GM19025 (cell line): Measurements from ENCODE around the gene HAUS1.
"Not testable (repeated sequence)": the region's sequence is repeated elsewhere in the genome, so short reads cannot be mapped to it uniquely, and the experiment has no call there.

Experiments
- ATAC-seq: cut with Tn5 transposase; IDR thresholded peaks from one replicate; pipeline ENCODE4 v1.9.1; 2021; ENCODE audit warnings: mild to moderate bottlenecking, low read depth, moderate library complexity; ENCODE audit not compliant: unreplicated experiment

Gene HAUS1

GRCh38 chr18:46155641-46156051, 51.5 kb downstream of the HAUS1 start:
- ATAC-seq = no peak

DNA sequence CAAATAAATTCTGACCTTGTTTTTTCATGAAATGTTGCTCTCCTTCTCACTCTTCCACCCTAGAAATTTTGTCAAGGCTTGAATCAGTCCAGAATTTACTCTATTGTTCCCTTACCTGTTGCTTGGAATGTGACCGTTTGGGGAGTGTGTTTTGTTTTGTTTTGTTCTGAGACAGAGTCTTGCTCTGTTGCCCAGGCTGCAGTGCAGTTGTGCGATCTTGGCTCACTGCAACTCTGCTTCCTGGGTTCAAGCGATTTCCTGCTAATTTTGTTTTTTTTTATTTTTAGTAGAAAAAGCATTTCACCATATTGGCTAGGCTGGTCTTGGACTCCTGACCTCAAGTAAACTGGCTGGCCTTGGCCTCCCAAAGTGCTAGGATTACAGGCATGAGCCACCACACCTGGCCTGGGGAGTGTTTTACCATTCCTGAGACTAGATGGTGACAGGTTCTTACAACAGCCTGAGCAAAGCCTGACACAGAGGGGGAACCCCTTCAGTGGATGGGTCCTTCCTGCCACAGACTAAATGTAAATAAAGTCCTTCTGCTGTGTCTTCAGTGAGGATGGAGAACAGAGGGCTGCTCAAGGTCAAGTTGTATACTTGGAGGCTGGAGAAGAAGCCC, 52.0 kb downstream of the HAUS1 start:
- no peak for ATAC-seq

DNA sequence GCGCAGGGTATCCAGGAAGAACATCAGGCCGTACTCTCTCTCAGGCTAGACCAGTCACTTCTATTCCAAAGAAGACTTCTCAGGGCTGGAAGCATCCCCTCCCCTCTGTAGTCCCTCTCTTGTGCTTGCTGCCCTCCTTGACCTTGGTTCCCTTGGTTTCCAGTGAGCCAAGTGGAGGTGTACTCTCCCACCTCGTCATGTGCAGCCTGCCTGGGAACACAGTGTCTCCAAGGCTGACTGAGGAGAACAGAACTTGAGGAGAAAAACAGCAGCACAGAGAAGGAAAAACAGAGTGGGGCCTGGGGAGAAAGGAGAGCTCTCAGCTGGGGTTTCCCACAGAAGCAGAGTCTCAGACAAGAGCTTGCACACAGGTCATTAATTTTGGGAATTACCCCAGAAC, 52.7 kb downstream of the HAUS1 start:
- no peak for ATAC-seq

GRCh38 chr18:46158499-46158898, 54.3 kb downstream of the HAUS1 start:
- no peak for ATAC-seq

GRCh38 chr18:46160050-46160798, 56.0 kb downstream of the HAUS1 start:
- ATAC-seq = no peak

DNA sequence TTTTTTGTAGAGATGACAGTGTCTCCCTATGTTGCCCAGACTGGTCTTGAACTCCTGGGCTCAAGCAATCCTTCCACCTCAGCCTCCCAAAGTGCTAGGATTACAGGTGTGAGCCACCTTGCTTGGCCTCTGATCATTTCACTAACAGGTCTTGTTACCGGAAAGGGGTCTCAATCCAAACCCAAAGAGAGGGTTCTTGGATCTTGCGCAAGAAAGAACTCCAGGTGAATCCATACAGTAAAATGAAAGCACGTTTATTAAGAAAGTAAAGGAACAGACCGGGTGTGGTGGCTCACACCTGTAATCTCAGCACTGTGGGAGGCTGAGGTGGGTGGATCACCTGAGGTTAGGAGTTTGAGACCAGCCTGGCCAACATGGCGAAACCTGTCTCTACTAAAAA, 56.7 kb downstream of the HAUS1 start:
- not testable (repeated sequence) for ATAC-seq

DNA sequence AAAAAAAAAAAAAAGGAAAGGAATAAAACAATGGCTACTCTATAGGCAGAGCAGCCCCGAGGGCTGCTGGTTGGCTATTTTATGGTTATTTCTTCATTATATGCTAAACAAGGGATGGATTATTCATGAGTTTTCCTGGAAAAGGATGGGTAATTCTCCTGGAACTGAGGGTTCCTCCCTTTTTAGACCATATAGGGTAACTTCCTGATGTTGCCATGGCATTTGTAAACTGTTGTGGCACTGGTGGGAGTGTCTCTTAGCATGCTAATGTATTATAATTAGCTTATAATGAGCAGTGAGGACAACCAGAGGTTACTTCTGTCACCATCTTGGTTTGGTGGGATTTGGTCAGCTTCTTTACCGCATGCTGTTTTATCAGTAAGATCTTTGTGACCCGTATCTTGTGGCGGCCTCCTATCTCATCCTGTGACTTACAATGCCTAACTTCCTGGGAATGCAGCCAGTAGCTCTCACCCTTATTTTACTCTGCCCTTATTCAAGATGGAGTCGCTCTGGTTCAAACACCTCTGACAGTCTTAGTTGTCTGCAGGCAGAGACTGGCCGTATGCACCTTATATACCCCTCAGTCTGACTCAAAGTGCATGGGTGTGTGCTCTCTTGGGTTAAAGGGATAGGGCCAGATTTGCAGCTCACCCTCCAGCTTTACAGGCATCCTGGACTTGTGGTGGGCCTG, 57.7 kb downstream of the HAUS1 start:
- ATAC-seq = no peak

GRCh38 chr18:46163091-46163490, 58.9 kb downstream of the HAUS1 start:
- ATAC-seq = no peak

- no peak for ATAC-seq
Observed at GRCh38 chr18:46163941-46164499, 59.8 kb downstream of the HAUS1 start.

GRCh38 chr18:46164502-46164901, 60.3 kb downstream of the HAUS1 start:
- not testable (repeated sequence) for ATAC-seq

DNA sequence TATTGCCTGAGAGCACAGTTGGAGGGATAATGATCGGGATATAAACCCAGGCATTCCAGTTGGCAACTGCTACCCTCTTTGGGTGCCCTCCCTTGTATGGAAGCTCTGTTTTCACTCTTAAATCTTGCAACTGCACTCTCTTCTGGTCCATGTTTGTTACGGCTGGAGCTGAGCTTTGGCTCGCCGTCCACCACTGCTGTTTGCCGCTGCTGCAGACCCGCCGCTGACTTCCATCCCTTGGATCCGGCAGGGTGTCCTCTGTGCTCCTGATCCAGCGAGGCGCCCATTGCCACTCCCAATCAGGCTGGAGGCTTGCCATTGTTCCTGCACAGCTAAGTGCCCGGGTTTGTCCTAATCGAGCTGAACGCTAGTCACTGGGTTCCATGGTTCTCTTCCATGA, 60.7 kb downstream of the HAUS1 start:
- no peak for ATAC-seq

DNA sequence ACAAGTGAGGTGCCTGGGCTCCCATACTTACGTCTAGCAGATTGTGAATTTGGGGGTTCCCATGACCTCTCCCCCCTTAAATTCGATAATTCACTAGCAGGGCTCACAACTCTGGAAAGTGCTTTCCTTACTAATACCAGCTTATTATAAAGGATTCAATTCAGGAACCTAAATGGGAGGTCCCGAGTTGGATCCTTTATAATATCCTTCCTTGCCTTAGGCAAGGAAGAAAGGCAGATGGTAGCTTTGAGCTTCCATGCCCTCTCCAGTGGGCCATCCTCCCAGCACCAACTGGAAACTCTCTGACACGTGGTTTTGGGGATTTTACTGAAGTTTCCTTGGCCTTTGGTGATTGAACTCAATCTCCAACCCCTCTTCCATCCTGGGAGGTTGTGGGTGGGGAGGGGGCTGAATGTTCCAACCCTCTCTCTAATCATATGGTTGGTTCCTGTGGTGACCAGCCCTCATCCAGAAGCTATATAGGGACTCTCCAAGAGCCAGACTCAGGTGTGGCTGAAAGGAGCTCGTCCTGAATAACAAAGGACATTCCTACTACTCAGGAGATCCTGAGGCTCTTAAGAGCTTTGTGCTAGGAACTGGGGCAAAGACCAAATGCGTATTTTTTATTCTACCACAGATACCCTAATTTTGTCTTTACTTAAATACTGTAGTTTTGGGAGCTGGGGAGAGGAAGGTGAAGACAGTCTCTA, 62.2 kb downstream of the HAUS1 start:
- ATAC-seq = no peak

- peak; percentile 94 for ATAC-seq
Observed at GRCh38 chr18:46167971-46168370, 63.8 kb downstream of the HAUS1 start.

DNA sequence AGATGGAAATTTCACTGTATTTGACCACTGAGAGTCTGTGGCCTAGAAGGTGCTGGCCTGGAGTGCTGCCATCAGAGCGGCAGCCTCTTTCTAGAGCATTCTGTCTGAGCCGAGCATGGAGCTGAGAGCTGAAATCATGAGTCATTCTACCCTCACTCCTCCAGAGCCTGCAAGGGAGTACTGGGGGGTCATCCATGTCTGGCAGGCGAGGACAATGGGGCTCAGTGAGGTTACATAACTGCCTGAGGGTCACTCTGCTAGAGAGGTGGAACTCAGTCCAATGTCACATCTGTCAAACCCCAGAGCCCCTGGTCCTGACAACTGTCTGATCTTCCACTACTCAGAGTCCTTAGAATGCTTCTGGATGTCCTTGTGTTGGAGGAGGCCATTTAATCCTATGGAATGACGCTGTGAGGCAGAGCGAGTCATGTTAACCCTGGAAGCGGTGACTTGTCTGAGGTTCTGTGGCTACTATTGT, 65.3 kb downstream of the HAUS1 start:
- ATAC-seq = no peak

DNA sequence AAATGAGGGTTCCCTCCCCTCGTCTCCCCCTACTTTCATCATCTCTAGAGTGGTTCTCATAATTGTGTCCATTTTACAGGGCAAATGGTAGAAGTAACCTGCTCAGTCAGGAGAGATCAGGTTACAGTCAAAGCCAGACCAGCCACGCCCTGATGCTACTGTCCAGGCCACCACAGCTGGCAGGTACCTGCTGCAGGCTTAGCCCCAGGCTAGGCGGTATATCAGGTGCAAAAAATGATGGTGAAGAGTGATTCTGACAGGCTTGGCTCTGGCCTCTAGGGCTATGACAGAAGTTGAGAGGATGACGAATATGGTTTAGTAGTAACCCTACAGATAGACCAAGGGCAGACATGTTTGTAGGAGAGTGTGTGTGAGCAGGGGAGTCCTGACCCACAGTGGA, 67.1 kb downstream of the HAUS1 start:
- ATAC-seq = no peak

DNA sequence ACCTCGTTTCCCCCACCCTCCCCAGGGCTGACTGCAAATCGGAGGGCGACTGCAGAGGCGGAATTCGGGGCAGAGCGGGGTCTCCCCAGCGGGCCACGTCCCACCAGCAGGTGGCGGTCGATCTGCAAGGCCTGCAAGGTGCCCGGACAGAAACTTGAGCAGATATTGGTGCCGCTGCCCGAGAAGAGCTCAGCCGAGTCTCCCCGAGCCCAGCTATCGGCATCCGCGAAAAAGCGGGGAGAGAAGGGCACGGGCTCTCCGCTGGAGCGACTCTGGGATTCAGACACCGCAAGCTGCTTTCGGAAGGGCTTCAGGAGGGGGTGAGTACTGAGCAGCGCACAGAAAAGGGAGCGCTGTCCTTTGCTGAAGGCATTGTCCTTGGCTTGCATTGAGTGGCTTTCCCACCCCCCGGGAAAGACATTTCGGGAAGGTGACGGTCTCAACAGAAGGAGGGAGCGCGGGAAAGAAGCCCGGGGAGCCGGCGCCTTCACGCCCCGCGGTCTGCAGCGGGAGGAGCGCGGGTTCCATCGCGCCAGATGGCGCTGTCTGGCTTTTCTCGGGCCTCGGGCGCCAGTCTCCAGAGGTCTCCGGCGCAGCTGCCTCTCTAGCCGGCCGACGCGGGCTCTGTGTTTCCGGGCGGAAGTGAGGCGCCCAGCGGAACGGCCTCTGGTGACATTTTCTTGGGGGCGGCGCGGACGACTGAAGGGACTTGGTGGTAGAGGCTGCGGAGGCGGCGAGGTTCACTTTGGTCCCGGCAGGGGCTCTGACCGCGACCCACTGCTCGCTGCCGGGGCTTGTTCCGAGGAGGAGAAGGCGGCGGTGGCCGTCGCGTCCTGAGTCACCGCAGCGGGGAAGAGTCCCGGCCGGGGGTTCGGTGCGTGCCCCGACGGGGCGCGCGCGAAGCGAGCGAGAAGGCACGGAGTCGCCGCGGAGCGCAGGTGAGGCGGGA, 69.5 kb downstream of the HAUS1 start:
- peak; percentile 86 for ATAC-seq

DNA sequence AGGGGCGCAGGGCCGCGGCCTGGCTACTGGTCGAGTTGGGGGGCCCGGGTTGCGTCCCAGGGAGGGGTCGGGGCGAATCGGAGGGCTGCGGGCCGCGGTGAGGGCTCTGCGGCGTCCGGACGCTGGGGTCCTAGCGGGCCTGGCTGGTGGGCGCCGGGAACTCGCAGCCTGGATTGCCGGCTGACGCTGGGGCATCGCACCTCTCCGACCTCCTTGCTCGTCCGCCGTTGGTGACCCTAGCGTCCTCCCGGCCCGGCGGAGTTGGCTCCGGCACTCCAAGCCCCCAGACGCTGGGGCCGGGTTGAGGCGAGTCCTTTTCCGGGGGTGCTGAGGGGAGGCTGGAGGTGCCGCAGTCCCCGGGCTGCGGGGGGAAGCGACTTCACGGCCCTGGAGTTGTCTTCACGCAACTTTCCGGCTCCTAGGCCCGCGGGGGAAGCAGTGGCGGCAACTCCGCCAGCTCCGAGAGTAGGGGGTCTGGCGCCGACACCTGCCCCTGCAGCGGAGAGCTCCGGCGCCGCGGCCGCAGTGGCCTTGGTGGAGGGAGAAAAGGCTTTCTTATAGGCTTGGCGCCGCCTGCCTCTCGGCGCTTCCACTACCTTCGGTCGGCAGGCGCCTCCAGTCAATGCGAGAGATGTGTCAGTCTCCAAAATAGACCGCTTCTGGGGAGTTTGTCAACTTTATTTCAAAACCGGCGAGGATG, 70.3 kb downstream of the HAUS1 start:
- ATAC-seq = no peak

DNA sequence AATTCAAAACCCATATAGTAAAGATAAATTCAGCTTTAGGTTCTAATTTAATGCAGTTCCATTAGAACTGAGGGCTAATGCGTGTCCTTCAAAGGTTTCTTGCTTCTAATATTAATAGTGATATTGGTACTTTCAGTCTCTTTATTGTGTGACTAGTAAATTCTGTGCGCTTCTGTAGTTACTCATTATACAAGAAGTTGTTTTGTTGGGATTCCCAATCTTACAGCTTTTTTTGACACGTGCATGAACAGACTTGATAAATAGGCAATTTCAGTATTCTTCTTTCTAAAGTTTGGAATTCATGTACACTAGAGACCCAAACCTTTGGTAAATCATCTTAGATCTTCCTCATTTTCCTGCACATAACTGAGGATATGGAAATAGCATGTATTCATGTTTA, 71.8 kb downstream of the HAUS1 start:
- ATAC-seq = no peak
